B cell (primary cell): Measurements from ENCODE around the gene FES. TPM values are rescaled to one million over a fixed set of nuclear protein-coding genes. Genes with fewer than 3 reads are reported as not detected.

Experiments
- ATAC-seq: fragments of 200-7000 bp; cut with Tn5 transposase; one replicate; pipeline ENCODE4 v1.10.0; 2021; ENCODE audit warnings: low read depth, mild to moderate bottlenecking, moderate number of reproducible peaks, moderate library complexity
- CTCF ChIA-PET: fragments of 350-600 bp; sonication (Branson Sonifier 250); formaldehyde crosslinking; loops from one replicate; lab custom pipeline; 2021; ENCODE audit warnings: antibody characterized with exemption, inconsistent platforms; lab: Charles Lee
- POLR2A ChIA-PET: fragments of 350-600 bp; sonication (Branson Sonifier 250); formaldehyde crosslinking; loops from one replicate; lab custom pipeline; 2021; ENCODE audit warnings: antibody characterized with exemption; lab: Charles Lee
- DNase-seq: peaks from one replicate; pipeline ENCODE4 v3.0.0; 2013
- H2AFZ ChIP-seq: 2 replicates; pipeline ENCODE4 v1.6.1; 2012; ENCODE audit warnings: mild to moderate bottlenecking, low read depth, low read length; ENCODE audit not compliant: insufficient read depth, poor library complexity, severe bottlenecking
- H3K27ac ChIP-seq, 2 donors: 1 replicate in 1 of 2; 2 replicates in 1 of 2; pipeline ENCODE4 v1.5.1; 2012 to 2013; ENCODE audit warnings: low read length in 2 of 2, mild to moderate bottlenecking in 2 of 2, moderate library complexity in 1 of 2
- H3K27me3 ChIP-seq, 4 experiments: fragments of 200-600 bp in 1 of 4; sonication (generic) in 1 of 4; replicated peaks in 1 of 4; 1 replicate in 2 of 4; 2 replicates in 2 of 4; pipeline versions ENCODE4 v1.6.1 to v1.7.0; 2013 to 2016; ENCODE audit warnings: low read length in 3 of 4, mild to moderate bottlenecking in 2 of 4, mixed read lengths in 1 of 4, moderate library complexity in 1 of 4; ENCODE audit not compliant: insufficient read depth in 4 of 4, control insufficient read depth in 3 of 4; ENCODE audit errors: control extremely low read depth in 1 of 4
- H3K36me3 ChIP-seq, 2 experiments: replicated peaks in 1 of 2; 1 replicate in 1 of 2; 2 replicates in 1 of 2; pipeline versions ENCODE4 v1.6.1 to v1.7.1; 2013; ENCODE audit warnings: low read length in 1 of 2; ENCODE audit not compliant: insufficient read depth in 2 of 2, control insufficient read depth in 1 of 2; ENCODE audit errors: control extremely low read depth in 1 of 2, extremely low read depth in 1 of 2
- H3K4me1 ChIP-seq, 2 donors: fragments of 200-600 bp in 1 of 2; sonication (generic) in 1 of 2; 1 replicate in 1 of 2; 2 replicates in 1 of 2; pipeline versions ENCODE4 v1.5.1 to v1.6.1; 2013 to 2017; ENCODE audit warnings: low read length in 2 of 2; ENCODE audit not compliant: control insufficient read depth in 2 of 2, insufficient read depth in 2 of 2
- H3K4me2 ChIP-seq: replicated peaks from 2 replicates; pipeline ENCODE3; 2012; ENCODE audit warnings: mild to moderate bottlenecking, low read depth, low read length; ENCODE audit not compliant: poor library complexity, severe bottlenecking
- H3K4me3 ChIP-seq, 5 experiments: fragments of 200-600 bp in 1 of 5; sonication (generic) in 1 of 5; 1 replicate in 3 of 5; 2 replicates in 2 of 5; pipeline versions ENCODE4 v1.5.1 to v1.7.0; 2011 to 2016; ENCODE audit warnings: low read length in 4 of 5, mild to moderate bottlenecking in 4 of 5, low read depth in 2 of 5, control low read depth in 1 of 5, moderate library complexity in 1 of 5; ENCODE audit not compliant: insufficient read depth in 1 of 5; ENCODE audit errors: control extremely low read depth in 1 of 5, extremely low read depth in 1 of 5
- H3K79me2 ChIP-seq: fragments of 200-600 bp; sonication (generic); one replicate; pipeline ENCODE4 v1.6.0; 2016; ENCODE audit warnings: low read length; ENCODE audit not compliant: control insufficient read depth, insufficient read depth
- H3K9ac ChIP-seq: fragments of 200-600 bp; sonication (generic); 2 replicates; pipeline ENCODE4 v1.6.1; 2017; ENCODE audit warnings: mild to moderate bottlenecking, low read length, moderate library complexity
- H3K9me3 ChIP-seq, 3 donors: one replicate each; pipeline versions ENCODE4 v1.6.1 to v1.7.1; 2013; ENCODE audit warnings: low read length in 2 of 3; ENCODE audit not compliant: control insufficient read depth in 2 of 3, insufficient read depth in 1 of 3; ENCODE audit errors: control extremely low read depth in 1 of 3
- H4K20me1 ChIP-seq: 2 replicates; pipeline ENCODE4 v1.6.0; 2012; ENCODE audit warnings: mild to moderate bottlenecking, low read length; ENCODE audit not compliant: insufficient read depth, control insufficient read depth, poor library complexity, severe bottlenecking
- H3K27ac Mint-ChIP-seq: one replicate; pipeline ENCODE4 v1.8.0; 2021; ENCODE audit warnings: mixed read lengths
- H3K27me3 Mint-ChIP-seq: one replicate; pipeline ENCODE4 v1.8.0; 2021; ENCODE audit warnings: mixed read lengths
- H3K4me1 Mint-ChIP-seq: one replicate; pipeline ENCODE4 v1.8.0; 2021; ENCODE audit warnings: mixed read lengths
- H3K4me3 Mint-ChIP-seq: one replicate; pipeline ENCODE4 v1.8.0; 2021; ENCODE audit warnings: mixed read lengths
- H3K9me3 Mint-ChIP-seq: one replicate; pipeline ENCODE4 v1.8.0; 2022; ENCODE audit warnings: mixed read lengths; ENCODE audit not compliant: insufficient read depth
- EZH2 ChIP-seq: IDR thresholded peaks from 2 replicates; pipeline ENCODE4 v1.6.1; 2012; ENCODE audit warnings: borderline replicate concordance, low read depth, mild to moderate bottlenecking, moderate library complexity, low read length; ENCODE audit not compliant: insufficient read depth, poor library complexity, severe bottlenecking
- WGBS: methylation state at CpG from one replicate; pipeline ENCODE4 v1.1.5; 2013; ENCODE audit warnings: missing lambda C conversion rate; ENCODE audit not compliant: insufficient coverage; 5-methylcytosine and 5-hydroxymethylcytosine counted together
- intact Hi-C: fragments of 100-400 bp; cut with micrococcal nuclease; formaldehyde crosslinking; loops from one replicate; pipeline ENCODE4 v1.10.0; 2022
- polyA plus RNA-seq: library from polyadenylated mRNA; depleted of rRNA; stranded (reverse); fragments of >200 nt; gene quantifications from 2 replicates; pipeline ENCODE4 v1.2.3, GENCODE V29; 2012
- total RNA-seq, 2 donors: library from RNA; stranded (reverse); fragments of 120-200 nt in 1 of 2; gene quantifications; 1 replicate in 1 of 2; 2 replicates in 1 of 2; pipeline versions ENCODE4 v1.2.3 to v1.2.4, GENCODE V29; 2013 to 2022
- TF ChIP-seq, protein P1 (sequence below): fragments of 200-600 bp; IDR thresholded peaks from one replicate; pipeline ENCODE4 v1.8.0; 2022; ENCODE audit warnings: antibody characterized with exemption, mild to moderate bottlenecking

FES gene
- total and polyA plus RNA-seq, 2 donors (not counting 1 experiment from before 2014, with no cell fraction given) = 23.9 to 31.4 TPM

DNA sequence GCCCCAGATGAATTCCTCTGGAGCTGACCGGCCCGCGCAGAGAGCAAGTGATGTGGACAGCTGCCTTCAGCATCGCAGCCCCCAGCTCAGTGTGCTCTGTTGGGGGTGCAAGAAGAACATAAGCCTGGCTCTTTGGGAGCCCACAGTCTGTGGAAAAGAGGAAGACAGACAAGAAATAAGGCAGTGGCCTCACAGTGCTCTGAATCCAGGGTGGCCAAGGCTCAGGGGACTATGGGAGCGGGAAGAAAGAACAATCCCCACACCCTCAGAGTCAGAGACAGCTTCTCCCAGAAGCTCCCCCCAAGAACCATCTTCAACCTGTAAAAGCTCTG lies 48.3 kb downstream of the FES start:
- no peaks in the 10 kb centered on the region for H3K27me3 ChIP-seq
- Mint-ChIP-seq H3K4me1 (peaks cover 52% of the 10 kb centered on the region), H3K27ac (peak overlapping the region; percentile 99), H3K27me3 (no peaks in the 10 kb centered on the region), H3K4me3 (peak overlapping the region; percentile 98), H3K9me3 (no peaks in the 10 kb centered on the region)
- TF ChIP-seq, protein P1, sequence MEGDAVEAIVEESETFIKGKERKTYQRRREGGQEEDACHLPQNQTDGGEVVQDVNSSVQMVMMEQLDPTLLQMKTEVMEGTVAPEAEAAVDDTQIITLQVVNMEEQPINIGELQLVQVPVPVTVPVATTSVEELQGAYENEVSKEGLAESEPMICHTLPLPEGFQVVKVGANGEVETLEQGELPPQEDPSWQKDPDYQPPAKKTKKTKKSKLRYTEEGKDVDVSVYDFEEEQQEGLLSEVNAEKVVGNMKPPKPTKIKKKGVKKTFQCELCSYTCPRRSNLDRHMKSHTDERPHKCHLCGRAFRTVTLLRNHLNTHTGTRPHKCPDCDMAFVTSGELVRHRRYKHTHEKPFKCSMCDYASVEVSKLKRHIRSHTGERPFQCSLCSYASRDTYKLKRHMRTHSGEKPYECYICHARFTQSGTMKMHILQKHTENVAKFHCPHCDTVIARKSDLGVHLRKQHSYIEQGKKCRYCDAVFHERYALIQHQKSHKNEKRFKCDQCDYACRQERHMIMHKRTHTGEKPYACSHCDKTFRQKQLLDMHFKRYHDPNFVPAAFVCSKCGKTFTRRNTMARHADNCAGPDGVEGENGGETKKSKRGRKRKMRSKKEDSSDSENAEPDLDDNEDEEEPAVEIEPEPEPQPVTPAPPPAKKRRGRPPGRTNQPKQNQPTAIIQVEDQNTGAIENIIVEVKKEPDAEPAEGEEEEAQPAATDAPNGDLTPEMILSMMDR = peak; percentile 52
- no peak for TF ChIP-seq EZH2
- peak overlapping the region; percentile 41 to 93 for H3K27ac ChIP-seq
- 2% methylated on average over 4 of the region's 5 CpGs for WGBS
- ChIA-PET POLR2A (interaction anchor here (0.6 to 6.9 kb wide), 11 partner anchors 10 to 1968 kb away, joined by 3 to 66 read pairs (median 4); partner anchors contain the start of genes CHD2, IDH2, MAN2A2 and RCCD1), CTCF (interaction anchor here (0.7 to 9.5 kb wide), 39 partner anchors 9 to 639 kb away, joined by 3 to 260 read pairs (median 4); partner anchors contain the start of genes FES, MAN2A2, RCCD1 and VPS33B)
- ATAC-seq (no peak), DNase-seq (no peak)
- peaks cover 14% of the 10 kb centered on the region for H3K79me2 ChIP-seq
- peak overlapping the region; percentile 94 for H3K4me2 ChIP-seq
- peak overlapping the region; percentile 79 for H3K9ac ChIP-seq
- peaks cover 9% of the 10 kb centered on the region for H4K20me1 ChIP-seq
- no peaks in the 10 kb centered on the region for H3K9me3 ChIP-seq
- peaks cover 42 to 64% of the 10 kb centered on the region in 2 donors for H3K4me1 ChIP-seq
- H2AFZ ChIP-seq = peak overlapping the region; percentile 89
- intact Hi-C loops = loop anchor here (5.0 to 10.0 kb wide), 3 partner anchors 740 to 1238 kb away; partner anchors contain the start of genes AP3S2, PEX11A and WDR93
- peaks cover 0 to 3% of the 10 kb centered on the region in 2 experiments for H3K36me3 ChIP-seq
- H3K4me3 ChIP-seq = peak overlapping the region in 4 of 5 experiments; percentile 72 to 97 (median 88)

DNA sequence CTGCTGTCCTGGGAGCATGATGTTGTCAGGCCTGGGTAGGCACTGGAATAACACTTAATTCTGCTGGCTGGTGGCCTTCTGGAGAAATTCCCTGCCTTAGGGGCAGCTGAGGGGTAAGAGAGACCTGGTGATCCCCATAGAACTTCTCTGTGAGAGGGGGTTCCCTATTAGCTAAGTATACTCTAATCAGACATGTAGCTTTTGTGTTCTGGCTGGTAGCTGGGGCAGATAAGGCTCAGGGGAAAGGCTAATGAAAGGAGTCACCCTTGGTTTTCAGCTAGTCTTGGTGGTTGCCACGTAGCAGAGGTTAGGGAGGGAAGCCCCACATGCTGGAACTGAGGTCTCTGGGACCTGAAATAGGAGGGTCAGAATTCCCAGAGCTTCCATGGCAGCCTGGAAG lies 49.0 kb downstream of the FES start:
- H3K4me1 ChIP-seq = peaks cover 42 to 64% of the 10 kb centered on the region in 2 donors
- no peak for ATAC-seq
- peaks cover 3 to 9% of the 10 kb centered on the region in 2 experiments for H3K36me3 ChIP-seq

More for the DNA sequence above, 49.0 kb downstream of the FES start:
- DNase-seq = no peak
- Histone ChIP-seq H3K9ac (no peak overlapping the region), H3K27ac (no peak overlapping the region), H3K4me3 (no peak overlapping the region), H3K79me2 (peaks cover 14% of the 10 kb centered on the region), H4K20me1 (peaks cover 9% of the 10 kb centered on the region), H3K27me3 (no peaks in the 10 kb centered on the region), H3K9me3 (no peaks in the 10 kb centered on the region), H2AFZ (no peak overlapping the region), H3K4me2 (no peak overlapping the region)
- peak overlapping the region; percentile 26 for H3K27ac Mint-ChIP-seq
- H3K9me3 Mint-ChIP-seq = no peaks in the 10 kb centered on the region
- no peak for TF ChIP-seq EZH2
- TF ChIP-seq, protein P1 = no peak
- H3K4me1 Mint-ChIP-seq = peaks cover 52% of the 10 kb centered on the region
- H3K27me3 Mint-ChIP-seq = no peaks in the 10 kb centered on the region
- H3K4me3 Mint-ChIP-seq = peak overlapping the region; percentile 98
- CTCF ChIA-PET = interaction anchor here (0.5 to 9.5 kb wide), 29 partner anchors 10 to 700 kb away, joined by 3 to 260 read pairs (median 4); partner anchors contain the start of genes CIB1, FES, GDPGP1 and MAN2A2
- intact Hi-C loops = loop anchor here (5.0 to 10.0 kb wide), 3 partner anchors 741 to 1238 kb away; partner anchors contain the start of genes AP3S2, PEX11A and WDR93
- POLR2A ChIA-PET = interaction anchor here (1.9 to 6.9 kb wide), 3 partner anchors 31 to 48 kb away, joined by 5 to 66 read pairs (median 8); partner anchors contain the start of gene MAN2A2
- 75% methylated on average over 1 of the region's 1 CpG for WGBS
